Upper lobe of right lung (tissue), 1 donor: ENCODE results near the gene TNS1. TPM values are rescaled to one million over a fixed set of nuclear protein-coding genes. Genes with fewer than 3 reads are reported as not detected.
"Not testable (repeated sequence)": the region's sequence is repeated elsewhere in the genome, so short reads cannot be mapped to it uniquely, and the experiment has no call there.

Experiments
- ATAC-seq: fragments of 200-7000 bp; cut with Tn5 transposase; one replicate; pipeline ENCODE4 v1.9.1; 2020; ENCODE audit warnings: mild to moderate bottlenecking, moderate library complexity
- DNase-seq: peaks from one replicate; pipeline ENCODE4 v3.0.0-alpha.2; 2020
- H3K27ac ChIP-seq: fragments of 200-600 bp; one replicate; pipeline ENCODE4 v1.8.0; 2022
- H3K27me3 ChIP-seq: fragments of 200-600 bp; one replicate; pipeline ENCODE4 v1.8.0; 2022; ENCODE audit warnings: mild to moderate bottlenecking
- H3K36me3 ChIP-seq: fragments of 200-600 bp; one replicate; pipeline ENCODE4 v1.8.0; 2022
- H3K4me1 ChIP-seq: fragments of 200-600 bp; one replicate; pipeline ENCODE4 v1.8.0; 2022
- H3K4me3 ChIP-seq: fragments of 200-600 bp; one replicate; pipeline ENCODE4 v1.8.0; 2022; ENCODE audit warnings: mild to moderate bottlenecking
- H3K9me3 ChIP-seq: fragments of 200-600 bp; one replicate; pipeline ENCODE4 v1.8.0; 2022
- intact Hi-C: fragments of 100-400 bp; cut with DNase I; formaldehyde crosslinking; loops from one replicate; pipeline ENCODE4 v1.11.0; 2022
- total RNA-seq: library from RNA; stranded (reverse); fragmentation: NEBNext Ultra II Directional; extraction: Animal tissue kit (Norgen Biotek cat#: 25700); gene quantifications from one replicate; pipeline ENCODE4 v1.2.1, GENCODE V29; 2021
- TF ChIP-seq, protein P1 (sequence below): fragments of 200-600 bp; IDR thresholded peaks from one replicate; pipeline ENCODE4 v1.8.0; 2022; ENCODE audit warnings: antibody characterized with exemption
- donor health status: DM: no; HTN: yes; CAD: no; lungs with severe emphysema.

Gene TNS1
- total RNA-seq, 1 donor from 2014 or later, result 669 TPM

GRCh38 chr2:217788669-217789002, 214.2 kb downstream of the TNS1 start:
- no peak for DNase-seq
- peaks cover 11% of the 10 kb centered on the region for H3K4me1 ChIP-seq
- ATAC-seq, result no peak

DNA sequence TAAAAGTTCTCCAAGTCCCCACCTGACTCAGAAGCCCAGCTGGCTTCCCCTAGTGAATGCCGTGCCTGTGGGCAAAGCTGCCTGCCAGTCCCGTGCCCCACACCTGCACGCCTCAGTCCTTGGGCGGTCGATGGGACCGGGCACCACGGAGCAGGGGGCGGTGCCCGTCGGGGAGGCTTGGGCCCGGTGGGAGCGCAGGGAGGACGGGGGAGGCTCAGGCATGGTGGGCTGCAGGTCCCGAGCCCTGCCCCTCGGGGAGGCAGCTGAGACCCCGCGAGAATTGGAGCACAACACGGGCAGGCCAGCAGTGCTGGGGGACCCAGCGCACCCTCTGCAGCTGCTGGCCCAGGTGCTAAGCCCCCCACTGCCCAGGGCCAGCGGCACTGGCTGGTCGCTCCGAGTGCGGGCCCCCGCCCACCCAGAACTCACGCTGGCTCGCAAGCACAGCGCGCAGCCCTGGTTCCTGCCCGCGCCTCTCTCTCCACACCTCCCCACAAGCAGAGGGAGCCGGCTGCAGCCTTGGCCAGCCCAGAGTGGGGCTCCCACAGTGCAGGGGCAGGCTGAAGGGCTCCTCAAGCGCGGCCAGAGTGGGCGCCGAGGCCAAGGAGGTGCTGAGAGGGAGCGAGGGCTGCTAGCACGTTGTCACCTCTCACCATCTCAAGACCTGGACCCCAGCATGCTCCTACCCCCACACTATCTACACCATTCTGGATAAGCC, 215.5 kb downstream of the TNS1 start:
- no peak for ATAC-seq
- intact Hi-C loops, result loop anchor here (5.0 kb wide), 1 partner anchor 200 kb away; no protein-coding TSS in a partner anchor

More at GRCh38 chr2:217788669-217789002, 214.2 kb downstream of the TNS1 start:
- H3K4me3 ChIP-seq, result no peak overlapping the region
- intact Hi-C loops, result loop anchor here (5.0 kb wide), 1 partner anchor 199 kb away; no protein-coding TSS in a partner anchor
- no peaks in the 10 kb centered on the region for H3K27me3 ChIP-seq
- no peak overlapping the region for H3K27ac ChIP-seq
- no peaks in the 10 kb centered on the region for H3K9me3 ChIP-seq
- peaks cover 6% of the 10 kb centered on the region for H3K36me3 ChIP-seq
- TF ChIP-seq, protein P1, sequence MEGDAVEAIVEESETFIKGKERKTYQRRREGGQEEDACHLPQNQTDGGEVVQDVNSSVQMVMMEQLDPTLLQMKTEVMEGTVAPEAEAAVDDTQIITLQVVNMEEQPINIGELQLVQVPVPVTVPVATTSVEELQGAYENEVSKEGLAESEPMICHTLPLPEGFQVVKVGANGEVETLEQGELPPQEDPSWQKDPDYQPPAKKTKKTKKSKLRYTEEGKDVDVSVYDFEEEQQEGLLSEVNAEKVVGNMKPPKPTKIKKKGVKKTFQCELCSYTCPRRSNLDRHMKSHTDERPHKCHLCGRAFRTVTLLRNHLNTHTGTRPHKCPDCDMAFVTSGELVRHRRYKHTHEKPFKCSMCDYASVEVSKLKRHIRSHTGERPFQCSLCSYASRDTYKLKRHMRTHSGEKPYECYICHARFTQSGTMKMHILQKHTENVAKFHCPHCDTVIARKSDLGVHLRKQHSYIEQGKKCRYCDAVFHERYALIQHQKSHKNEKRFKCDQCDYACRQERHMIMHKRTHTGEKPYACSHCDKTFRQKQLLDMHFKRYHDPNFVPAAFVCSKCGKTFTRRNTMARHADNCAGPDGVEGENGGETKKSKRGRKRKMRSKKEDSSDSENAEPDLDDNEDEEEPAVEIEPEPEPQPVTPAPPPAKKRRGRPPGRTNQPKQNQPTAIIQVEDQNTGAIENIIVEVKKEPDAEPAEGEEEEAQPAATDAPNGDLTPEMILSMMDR, result no peak

GRCh38 chr2:217786560-217786959, 216.2 kb downstream of the TNS1 start:
- not testable (repeated sequence) for H3K27me3 ChIP-seq, DNase-seq, H3K4me3 ChIP-seq, H3K27ac ChIP-seq, H3K9me3 ChIP-seq, H3K36me3 ChIP-seq, ATAC-seq
- intact Hi-C loops, result loop anchor here (5.0 kb wide), 1 partner anchor 201 kb away; no protein-coding TSS in a partner anchor
- H3K4me1 ChIP-seq, result peaks cover 11% of the 10 kb centered on the region

More for the DNA sequence above, 215.5 kb downstream of the TNS1 start:
- Histone ChIP-seq H3K9me3 (no peaks in the 10 kb centered on the region), H3K4me3 (no peak overlapping the region), H3K27me3 (no peaks in the 10 kb centered on the region), H3K36me3 (peaks cover 6% of the 10 kb centered on the region), H3K27ac (no peak overlapping the region), H3K4me1 (peaks cover 11% of the 10 kb centered on the region)
- DNase-seq, result no peak
- TF ChIP-seq, protein P1, result no peak

DNA sequence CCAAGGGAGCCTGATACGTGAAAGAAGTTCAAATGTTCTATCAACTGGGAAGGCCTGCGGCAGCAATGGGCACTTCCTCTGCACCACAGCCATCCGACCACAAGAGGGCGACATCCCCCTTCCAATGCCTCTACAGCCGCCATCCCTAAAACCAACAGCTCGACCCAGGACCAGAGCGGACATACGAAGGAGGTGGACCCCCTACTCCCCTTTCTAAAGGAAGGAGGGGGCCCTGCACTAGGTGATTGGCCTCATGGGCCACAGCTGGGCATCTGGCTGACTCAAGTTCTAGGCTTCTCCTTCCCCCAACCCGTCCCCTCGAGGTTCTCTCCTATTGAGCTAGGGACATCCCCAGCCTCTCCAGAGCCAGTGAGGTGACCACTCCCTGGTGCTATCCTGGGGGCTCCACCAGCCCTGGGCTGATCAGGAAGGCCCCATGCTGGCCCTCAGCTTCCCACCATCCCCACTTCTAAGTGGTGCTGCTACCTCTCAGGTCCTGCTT, 217.2 kb downstream of the TNS1 start:
- ATAC-seq, result peak; percentile 89
- Histone ChIP-seq H3K4me3 (no peak overlapping the region), H3K27me3 (no peaks in the 10 kb centered on the region), H3K4me1 (peaks cover 11% of the 10 kb centered on the region), H3K36me3 (peaks cover 6% of the 10 kb centered on the region), H3K9me3 (no peaks in the 10 kb centered on the region), H3K27ac (no peak overlapping the region)
- TF ChIP-seq, protein P1, result peak; percentile 94
- peak; percentile 86 for DNase-seq
- intact Hi-C loops, result loop anchor here (5.0 kb wide), 1 partner anchor 202 kb away; no protein-coding TSS in a partner anchor

- H3K27me3 ChIP-seq, result no peaks in the 10 kb centered on the region
- H3K27ac ChIP-seq, result no peak overlapping the region
- DNase-seq (no peak), ATAC-seq (peak; percentile 2)
- intact Hi-C loops, result loop anchor here (5.0 kb wide), 1 partner anchor 202 kb away; no protein-coding TSS in a partner anchor
- TF ChIP-seq, protein P1, result no peak
- H3K4me1 ChIP-seq, result peaks cover 10% of the 10 kb centered on the region
- H3K9me3 ChIP-seq, result no peaks in the 10 kb centered on the region
- no peak overlapping the region for H3K4me3 ChIP-seq
- H3K36me3 ChIP-seq, result peaks cover 6% of the 10 kb centered on the region
These were observed 217.7 kb downstream of the TNS1 start for GRCh38 chr2:217784996-217785543.

DNA sequence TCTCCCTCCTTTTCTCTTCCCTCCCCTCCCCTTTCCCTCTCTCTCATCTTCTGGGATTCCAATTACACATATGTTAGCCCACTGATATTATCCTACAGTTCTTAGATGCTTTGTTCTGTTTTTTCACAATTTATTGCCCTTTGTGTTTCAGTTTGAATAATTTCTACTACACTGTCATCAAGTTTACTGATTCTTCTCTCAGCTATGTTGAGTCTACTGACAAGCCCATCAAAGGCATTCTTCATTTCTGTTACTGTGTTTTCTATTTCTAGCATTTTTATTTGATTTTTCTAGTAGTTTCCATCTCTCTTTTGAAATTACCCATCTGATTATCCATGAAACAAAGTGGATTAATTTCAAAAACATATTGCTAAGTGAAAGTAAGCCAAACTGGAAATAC, 219.6 kb downstream of the TNS1 start:
- Histone ChIP-seq H3K27ac (no peak overlapping the region), H3K4me1 (no peaks in the 10 kb centered on the region), H3K4me3 (no peak overlapping the region), H3K9me3 (no peaks in the 10 kb centered on the region), H3K27me3 (no peaks in the 10 kb centered on the region), H3K36me3 (peaks cover under 1% of the 10 kb centered on the region)
- intact Hi-C loops, result no loop called here
- TF ChIP-seq, protein P1, result no peak
- no peak for ATAC-seq
- DNase-seq, result no peak
